Thoracic aorta (tissue), 2 donors: ENCODE results near the gene MAD1L1. TPM values are rescaled to one million over a fixed set of nuclear protein-coding genes. Genes with fewer than 3 reads are reported as not detected.

Experiments
- ATAC-seq: fragments of 150-250 bp; one replicate; pipeline ENCODE4 v1.8.0; 2017; ENCODE audit warnings: low read depth; ENCODE audit not compliant: insufficient number of reproducible peaks, low FRiP score
- DNase-seq: peaks from one replicate; pipeline ENCODE4 v3.0.0-alpha.2; 2020; ENCODE audit warnings: low spot score
- H3K27ac ChIP-seq, 2 donors: fragments of 200-600 bp; sonication (generic); 1 replicate in 1 of 2; 2 replicates in 1 of 2; pipeline ENCODE4 v1.5.1; 2016; ENCODE audit warnings: mild to moderate bottlenecking in 2 of 2, moderate library complexity in 2 of 2
- H3K27me3 ChIP-seq: fragments of 200-600 bp; sonication (generic); replicated peaks from 2 replicates; pipeline ENCODE4 v1.6.0; 2016; ENCODE audit warnings: mild to moderate bottlenecking; ENCODE audit not compliant: insufficient read depth
- H3K36me3 ChIP-seq: fragments of 200-600 bp; sonication (generic); one replicate; pipeline ENCODE4 v1.5.1; 2016
- H3K4me1 ChIP-seq, 2 donors: fragments of 200-600 bp; sonication (generic); 1 replicate in 1 of 2; 2 replicates in 1 of 2; pipeline versions ENCODE4 v1.5.1 to v1.6.0; 2016; ENCODE audit warnings: low read depth in 2 of 2, mild to moderate bottlenecking in 1 of 2; ENCODE audit not compliant: control insufficient read depth in 1 of 2
- H3K4me3 ChIP-seq: fragments of 200-600 bp; sonication (generic); 2 replicates; pipeline ENCODE4 v1.5.1; 2016; ENCODE audit warnings: mild to moderate bottlenecking
- H3K9me3 ChIP-seq: fragments of 200-600 bp; sonication (generic); 2 replicates; pipeline ENCODE4 v1.5.1; 2016
- CTCF ChIP-seq: fragments of 200-600 bp; sonication (generic); IDR thresholded peaks from one replicate; pipeline ENCODE4 v1.5.1; 2019; ENCODE audit warnings: antibody characterized with exemption
- total RNA-seq, 2 donors: library from RNA; depleted of rRNA; stranded (reverse); fragments of >200 nt; gene quantifications; one replicate each; pipeline versions ENCODE4 v1.1.0 to v1.2.3, GENCODE V29; 2016

The MAD1L1 gene
- total RNA-seq, 2 donors from 2014 or later = 27.4 to 41.3 TPM

GRCh38 chr7:1951159-1951536 lies 281.6 kb downstream of the MAD1L1 start:
- Histone ChIP-seq H3K9me3 (no peaks in the 10 kb centered on the region), H3K27me3 (no peaks in the 10 kb centered on the region), H3K36me3 (no peaks in the 10 kb centered on the region), H3K4me3 (no peak overlapping the region), H3K4me1 (no peaks in the 10 kb centered on the region), H3K27ac (no peak overlapping the region)
- DNase-seq (no peak), ATAC-seq (no peak)
- no peak for TF ChIP-seq CTCF

- no peaks in the 10 kb centered on the region for H3K36me3 ChIP-seq
- H3K27me3 ChIP-seq = no peaks in the 10 kb centered on the region
- H3K4me1 ChIP-seq = no peaks in the 10 kb centered on the region
- no peak overlapping the region for H3K4me3 ChIP-seq
- no peak overlapping the region for H3K27ac ChIP-seq
- no peak for TF ChIP-seq CTCF
- ATAC-seq = no peak
- no peak for DNase-seq
- no peaks in the 10 kb centered on the region for H3K9me3 ChIP-seq
Measured at GRCh38 chr7:1950452-1951158, 282.1 kb downstream of the MAD1L1 start.

DNA sequence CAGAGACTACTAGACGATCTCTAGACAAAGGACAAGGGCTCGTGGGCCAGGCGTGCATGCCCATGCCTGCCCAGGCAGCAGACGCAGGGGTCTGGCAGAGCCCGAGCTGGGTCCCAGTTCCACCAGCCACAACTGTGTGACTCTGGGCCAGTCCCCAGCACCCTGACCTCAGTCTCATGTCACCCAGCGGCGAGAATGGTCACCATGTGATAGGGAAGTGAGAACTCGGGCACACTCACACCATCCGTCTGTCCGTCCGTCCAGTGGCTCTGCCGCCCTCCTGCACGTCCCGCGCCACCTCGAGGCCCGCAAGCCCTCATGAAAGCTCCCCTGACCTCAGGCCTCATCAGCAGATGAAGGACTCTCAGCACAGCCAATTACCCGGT lies 282.7 kb downstream of the MAD1L1 start:
- Histone ChIP-seq H3K4me3 (no peak overlapping the region), H3K4me1 (no peaks in the 10 kb centered on the region), H3K27ac (no peak overlapping the region), H3K36me3 (no peaks in the 10 kb centered on the region), H3K9me3 (no peaks in the 10 kb centered on the region), H3K27me3 (no peaks in the 10 kb centered on the region)
- no peak for ATAC-seq
- no peak for TF ChIP-seq CTCF
- DNase-seq = no peak

- ATAC-seq (no peak), DNase-seq (no peak)
- Histone ChIP-seq H3K27ac (no peak overlapping the region), H3K9me3 (no peaks in the 10 kb centered on the region), H3K27me3 (no peaks in the 10 kb centered on the region), H3K4me3 (no peak overlapping the region), H3K4me1 (no peaks in the 10 kb centered on the region), H3K36me3 (no peaks in the 10 kb centered on the region)
- TF ChIP-seq CTCF = no peak
Measured at GRCh38 chr7:1949681-1950055, 283.1 kb downstream of the MAD1L1 start.

DNA sequence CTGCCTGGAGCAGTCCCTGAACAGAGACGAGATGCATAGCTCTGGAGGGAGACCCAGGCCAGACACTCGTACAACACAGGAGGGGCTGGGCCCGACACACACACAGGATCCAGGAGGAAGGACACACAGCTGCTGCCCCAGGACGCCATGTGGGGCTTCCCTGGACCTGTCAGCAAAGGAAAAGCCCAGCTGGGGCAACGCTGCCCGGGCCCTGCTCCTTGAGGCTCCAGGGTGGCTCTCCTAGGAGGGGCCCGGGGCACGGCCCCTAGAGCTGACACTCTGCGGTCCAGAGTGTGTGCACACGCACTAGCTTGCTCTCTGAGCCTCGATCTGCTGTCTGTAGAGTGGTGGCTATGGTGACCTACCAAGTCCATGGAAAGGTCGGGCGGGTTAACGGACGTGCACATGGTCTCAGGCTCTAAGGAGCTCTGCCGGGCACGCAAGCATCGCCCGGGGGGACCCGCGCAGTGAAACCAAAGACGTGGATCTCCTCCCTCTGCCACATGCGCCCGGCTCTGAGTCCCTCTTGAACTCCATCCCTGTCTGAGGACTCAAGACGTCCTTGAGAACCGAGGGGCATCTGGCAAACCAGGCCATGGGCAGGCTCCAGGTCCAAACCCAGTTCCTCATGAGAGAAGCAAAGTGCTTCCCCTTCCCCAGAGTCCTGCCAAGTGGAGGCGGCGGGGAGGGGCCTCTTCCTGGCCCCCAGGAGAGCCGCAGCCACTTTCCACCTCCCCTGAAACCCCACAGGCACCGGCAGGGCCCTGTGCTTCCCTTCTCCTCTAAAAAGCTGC lies 283.7 kb downstream of the MAD1L1 start:
- no peak for ATAC-seq
- no peak overlapping the region for H3K4me3 ChIP-seq
- DNase-seq = no peak
- H3K9me3 ChIP-seq = no peaks in the 10 kb centered on the region
- H3K36me3 ChIP-seq = no peaks in the 10 kb centered on the region
- H3K27me3 ChIP-seq = no peaks in the 10 kb centered on the region
- no peak for TF ChIP-seq CTCF
- H3K4me1 ChIP-seq = no peaks in the 10 kb centered on the region
- no peak overlapping the region for H3K27ac ChIP-seq
